Cardiac fibroblast (primary cell): ENCODE measurements around the gene PLEKHN1.

Source experiments
- DNase-seq, 2 donors: peaks; one replicate each; pipeline versions ENCODE4 v3.0.0 to v3.0.0-alpha.2; 2010; ENCODE audit warnings: low read depth in 2 of 2
- H3K4me3 ChIP-seq, 2 donors: replicated peaks in 1 of 2; 1 replicate in 1 of 2; 2 replicates in 1 of 2; pipeline ENCODE4 v1.5.1; 2011; ENCODE audit warnings: low read depth in 2 of 2, low read length in 2 of 2, mild to moderate bottlenecking in 2 of 2, moderate library complexity in 1 of 2
- CTCF ChIP-seq: IDR thresholded peaks from one replicate; pipeline ENCODE4 v1.5.1; 2011; ENCODE audit warnings: low read depth, mild to moderate bottlenecking, low read length, inconsistent platforms

Gene PLEKHN1

DNA sequence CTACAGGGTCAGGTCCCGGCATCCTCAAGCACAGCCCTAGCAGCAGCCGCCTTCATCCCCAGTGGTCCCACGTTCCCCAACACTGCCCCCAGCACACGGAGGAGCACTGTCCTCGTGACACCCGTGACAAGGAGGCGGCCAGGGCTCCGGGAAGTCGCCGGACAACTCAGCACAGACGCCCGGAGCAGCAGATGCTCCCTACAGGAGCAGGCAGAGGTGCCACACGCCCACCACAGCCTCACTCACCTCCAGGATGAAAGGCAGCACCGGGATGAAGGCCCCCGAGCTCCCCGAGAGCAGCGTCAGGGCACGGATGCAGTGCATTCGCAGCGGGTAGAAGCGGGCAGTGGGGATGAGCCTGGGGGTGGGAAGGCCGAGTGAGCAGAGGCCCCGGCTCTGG lies 15.4 kb upstream of the PLEKHN1 start:
- H3K4me3 ChIP-seq, result no peak overlapping the region
- no peak for TF ChIP-seq CTCF

GRCh38 chr1:951364-951763 lies 14.9 kb upstream of the PLEKHN1 start:
- TF ChIP-seq CTCF, result peak; percentile 36
- no peak overlapping the region for H3K4me3 ChIP-seq
- DNase-seq, result peak in 1 of 2 donors; percentile 39

More for the DNA sequence above, 15.4 kb upstream of the PLEKHN1 start:
- no peak for DNase-seq

GRCh38 chr1:952201-952600 lies 14.1 kb upstream of the PLEKHN1 start:
- no peak for DNase-seq
- H3K4me3 ChIP-seq, result no peak overlapping the region
- no peak for TF ChIP-seq CTCF

DNA sequence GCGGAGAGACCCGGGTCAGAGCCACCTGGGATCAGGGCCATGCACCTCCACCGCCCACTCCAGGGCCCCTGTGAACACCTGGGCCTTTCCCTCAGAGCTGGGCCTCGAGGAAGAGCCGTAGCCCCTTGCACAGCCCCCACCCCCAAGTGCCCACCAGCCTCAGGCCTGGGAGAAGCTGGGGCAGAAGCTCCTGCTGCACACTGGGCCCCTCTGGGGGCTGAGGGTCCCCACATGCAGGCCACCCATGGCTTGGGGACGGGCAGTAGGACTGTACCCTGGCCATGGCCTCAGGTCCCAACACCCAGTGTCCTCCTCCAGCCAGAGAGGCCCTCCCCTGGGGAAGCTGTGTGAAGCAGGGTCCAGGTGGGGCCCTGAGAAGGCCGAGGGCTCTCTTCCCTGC lies 13.7 kb upstream of the PLEKHN1 start:
- no peak for DNase-seq
- H3K4me3 ChIP-seq, result no peak overlapping the region
- no peak for TF ChIP-seq CTCF

- no peak for DNase-seq
- no peak for TF ChIP-seq CTCF
- H3K4me3 ChIP-seq, result no peak overlapping the region
Measured at GRCh38 chr1:953524-954320, 12.6 kb upstream of the PLEKHN1 start.

- no peak for DNase-seq
- no peak for TF ChIP-seq CTCF
- H3K4me3 ChIP-seq, result no peak overlapping the region
Measured at GRCh38 chr1:954927-955326, 11.4 kb upstream of the PLEKHN1 start.

DNA sequence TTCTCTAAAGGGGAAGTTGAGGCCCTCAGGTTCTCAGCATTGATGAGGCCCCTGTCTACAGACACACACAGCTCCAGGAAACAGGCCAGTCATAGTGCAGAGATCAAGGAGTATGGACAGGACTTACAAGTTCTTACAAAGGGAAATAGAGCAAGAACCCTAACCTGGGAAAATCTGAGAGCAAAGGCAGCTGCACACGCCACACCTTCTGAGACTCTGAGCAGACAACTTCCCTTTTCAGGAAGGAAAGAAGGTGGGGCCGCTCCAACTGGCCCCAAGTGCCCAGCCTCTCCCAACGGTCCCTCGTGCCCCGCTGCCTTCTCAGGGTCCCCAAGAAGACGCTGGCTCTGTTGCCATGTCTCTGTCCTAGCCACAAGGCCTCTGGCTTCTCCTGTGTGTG lies 10.8 kb upstream of the PLEKHN1 start:
- no peak for DNase-seq
- H3K4me3 ChIP-seq, result no peak overlapping the region
- no peak for TF ChIP-seq CTCF
